PC-9 (cell line): ENCODE measurements around the gene DNM3.

ENCODE experiments used
- EZH2 ChIP-seq: fragments of 200-600 bp; sonication (generic); IDR thresholded peaks from 2 replicates; pipeline ENCODE4 v1.8.0; 2017; ENCODE audit warnings: antibody characterized with exemption, low read depth
- TF ChIP-seq, protein P1 (sequence below): fragments of 200-600 bp; sonication (generic); conservative IDR thresholded peaks from 2 replicates; pipeline ENCODE4 v1.6.1; 2017; ENCODE audit warnings: mixed run types, antibody characterized with exemption, mild to moderate bottlenecking, moderate library complexity

DNA sequence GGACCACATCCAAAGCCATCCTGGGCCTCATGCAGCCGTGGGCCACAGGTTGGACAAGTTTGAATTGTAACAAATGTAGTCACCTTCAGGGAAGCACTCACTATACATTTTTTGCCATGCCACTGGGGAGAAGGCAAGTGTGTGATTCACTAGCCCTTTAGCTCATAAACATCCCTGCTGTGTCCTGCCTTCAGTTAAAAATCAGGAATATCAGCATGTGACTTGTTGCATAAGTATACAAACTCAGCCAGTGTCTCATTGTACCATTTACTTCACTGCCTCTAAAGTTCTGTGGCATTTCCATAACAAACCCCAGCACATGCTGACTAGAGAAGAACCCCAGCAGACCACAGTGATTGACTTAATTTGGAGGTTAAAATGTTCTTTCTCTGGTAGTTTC lies 437.2 kb downstream of the DNM3 start:
- TF ChIP-seq, protein P1, sequence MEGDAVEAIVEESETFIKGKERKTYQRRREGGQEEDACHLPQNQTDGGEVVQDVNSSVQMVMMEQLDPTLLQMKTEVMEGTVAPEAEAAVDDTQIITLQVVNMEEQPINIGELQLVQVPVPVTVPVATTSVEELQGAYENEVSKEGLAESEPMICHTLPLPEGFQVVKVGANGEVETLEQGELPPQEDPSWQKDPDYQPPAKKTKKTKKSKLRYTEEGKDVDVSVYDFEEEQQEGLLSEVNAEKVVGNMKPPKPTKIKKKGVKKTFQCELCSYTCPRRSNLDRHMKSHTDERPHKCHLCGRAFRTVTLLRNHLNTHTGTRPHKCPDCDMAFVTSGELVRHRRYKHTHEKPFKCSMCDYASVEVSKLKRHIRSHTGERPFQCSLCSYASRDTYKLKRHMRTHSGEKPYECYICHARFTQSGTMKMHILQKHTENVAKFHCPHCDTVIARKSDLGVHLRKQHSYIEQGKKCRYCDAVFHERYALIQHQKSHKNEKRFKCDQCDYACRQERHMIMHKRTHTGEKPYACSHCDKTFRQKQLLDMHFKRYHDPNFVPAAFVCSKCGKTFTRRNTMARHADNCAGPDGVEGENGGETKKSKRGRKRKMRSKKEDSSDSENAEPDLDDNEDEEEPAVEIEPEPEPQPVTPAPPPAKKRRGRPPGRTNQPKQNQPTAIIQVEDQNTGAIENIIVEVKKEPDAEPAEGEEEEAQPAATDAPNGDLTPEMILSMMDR: no peak
- TF ChIP-seq EZH2: no peak
